ENCODE data around the gene TRIM63. TPM values are rescaled to one million over a fixed set of nuclear protein-coding genes. Genes with fewer than 3 reads are reported as not detected.
A peak's percentile ranks its signal among the peaks of the same experiment; 100 is the strongest.

TRIM63 gene
- total RNA-seq, 3 donors from 2014 or later: 0.22 TPM; not detected in 1

DNA sequence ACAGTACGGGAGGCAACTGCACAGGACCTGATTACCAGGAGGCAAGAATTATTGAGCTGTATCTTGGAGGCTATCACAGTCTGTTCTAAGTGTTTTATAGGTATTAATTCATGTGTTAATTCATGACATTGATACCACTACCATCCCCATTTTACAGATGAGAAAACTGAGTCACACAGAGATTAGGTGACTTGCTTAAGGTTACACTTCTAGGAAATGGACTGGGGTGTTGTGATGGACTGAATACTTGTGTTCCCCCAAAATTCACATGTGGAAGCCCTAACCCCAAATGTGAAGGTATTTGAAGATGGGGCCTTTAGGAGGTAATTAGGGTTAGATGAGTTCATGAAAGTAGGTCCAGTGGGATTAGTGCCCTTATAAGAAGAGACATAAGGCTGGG is 10.1 kb upstream of the TRIM63 start:
- intact Hi-C loops (cut with DNase I, micrococcal nuclease): no loop called here
- H3K36me3 ChIP-seq (ENCODE audit: low read depth): no peaks in the 10 kb centered on the region
- ATAC-seq: no peak

DNA sequence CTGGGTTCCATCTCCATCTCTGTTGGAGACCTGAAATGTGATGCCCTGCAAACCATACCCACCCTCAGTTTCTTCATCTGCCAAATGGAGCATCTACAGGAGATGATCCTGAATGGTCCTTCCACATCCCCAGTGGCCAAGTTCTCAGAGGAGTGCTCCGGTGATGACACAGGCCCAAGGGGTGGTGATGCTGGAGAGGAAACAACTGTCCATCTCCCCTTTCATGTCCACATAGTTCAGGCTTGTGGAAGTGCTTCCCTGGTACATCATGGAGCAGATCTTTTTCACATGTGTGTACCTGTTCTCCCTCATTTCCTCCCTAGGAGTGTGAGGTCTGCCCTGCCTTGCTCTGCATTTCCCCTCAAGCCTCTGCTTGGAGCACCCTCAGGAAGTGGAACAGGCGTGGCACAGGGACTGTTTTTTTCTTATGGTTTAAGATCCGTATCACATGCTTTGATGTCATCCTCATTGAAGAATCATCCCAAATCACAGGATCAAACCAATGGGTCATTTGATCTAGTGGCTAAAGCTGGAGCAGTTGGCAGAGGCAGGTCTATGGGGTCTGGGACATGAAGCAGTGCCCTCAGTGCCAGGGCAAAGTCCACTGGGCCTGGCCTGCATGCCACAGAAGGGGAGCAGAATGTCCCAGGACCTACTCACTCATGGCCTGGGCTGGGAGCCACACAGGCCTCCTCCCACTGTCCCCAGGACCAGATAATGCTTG is 8.2 kb upstream of the TRIM63 start:
- ATAC-seq (peak; percentile 69), DNase-seq (no peak)
- TF ChIP-seq, protein P1, sequence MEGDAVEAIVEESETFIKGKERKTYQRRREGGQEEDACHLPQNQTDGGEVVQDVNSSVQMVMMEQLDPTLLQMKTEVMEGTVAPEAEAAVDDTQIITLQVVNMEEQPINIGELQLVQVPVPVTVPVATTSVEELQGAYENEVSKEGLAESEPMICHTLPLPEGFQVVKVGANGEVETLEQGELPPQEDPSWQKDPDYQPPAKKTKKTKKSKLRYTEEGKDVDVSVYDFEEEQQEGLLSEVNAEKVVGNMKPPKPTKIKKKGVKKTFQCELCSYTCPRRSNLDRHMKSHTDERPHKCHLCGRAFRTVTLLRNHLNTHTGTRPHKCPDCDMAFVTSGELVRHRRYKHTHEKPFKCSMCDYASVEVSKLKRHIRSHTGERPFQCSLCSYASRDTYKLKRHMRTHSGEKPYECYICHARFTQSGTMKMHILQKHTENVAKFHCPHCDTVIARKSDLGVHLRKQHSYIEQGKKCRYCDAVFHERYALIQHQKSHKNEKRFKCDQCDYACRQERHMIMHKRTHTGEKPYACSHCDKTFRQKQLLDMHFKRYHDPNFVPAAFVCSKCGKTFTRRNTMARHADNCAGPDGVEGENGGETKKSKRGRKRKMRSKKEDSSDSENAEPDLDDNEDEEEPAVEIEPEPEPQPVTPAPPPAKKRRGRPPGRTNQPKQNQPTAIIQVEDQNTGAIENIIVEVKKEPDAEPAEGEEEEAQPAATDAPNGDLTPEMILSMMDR (IDR thresholded peaks at IDR 0.05): no peak
- Histone ChIP-seq H3K36me3 (ENCODE audit: low read depth) (no peaks in the 10 kb centered on the region), H3K4me1 (ENCODE audit: low read depth) (peaks cover 2% of the 10 kb centered on the region), H3K9me3 (no peaks in the 10 kb centered on the region), H3K4me3 (no peak overlapping the region)
- intact Hi-C loops (cut with DNase I, micrococcal nuclease): no loop called here

More for the DNA sequence above, 10.1 kb upstream of the TRIM63 start:
- Histone ChIP-seq H3K4me1 (ENCODE audit: low read depth) (peaks cover 2% of the 10 kb centered on the region), H3K9me3 (no peaks in the 10 kb centered on the region), H3K4me3 (no peak overlapping the region)
- TF ChIP-seq, protein P1 (IDR thresholded peaks at IDR 0.05): no peak
- DNase-seq: no peak

DNA sequence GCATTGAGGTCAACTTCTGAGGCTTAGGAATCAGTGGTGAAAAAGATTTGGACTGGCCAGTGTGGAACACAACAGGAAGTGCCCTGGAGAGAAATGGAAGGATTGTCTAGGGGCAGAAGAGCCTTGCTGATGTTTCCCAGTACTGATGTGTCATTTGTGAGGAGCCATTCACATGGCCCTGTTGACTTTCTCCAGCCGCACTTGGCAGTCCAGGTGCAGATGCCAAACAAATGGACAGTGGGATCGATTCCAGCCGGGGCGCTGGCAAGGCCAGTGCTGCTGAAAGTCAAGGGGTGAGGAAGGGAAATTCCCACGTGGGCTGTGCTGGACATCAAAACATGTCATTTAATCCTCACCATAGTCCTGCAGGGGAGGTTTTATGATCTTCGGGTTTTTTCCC is 4.9 kb upstream of the TRIM63 start:
- H3K4me1 ChIP-seq (ENCODE audit: low read depth): no peaks in the 10 kb centered on the region
- H3K36me3 ChIP-seq (ENCODE audit: low read depth): no peaks in the 10 kb centered on the region
- TF ChIP-seq, protein P1 (IDR thresholded peaks at IDR 0.05): no peak
- no peaks in the 10 kb centered on the region for H3K9me3 ChIP-seq
- DNase-seq (no peak), ATAC-seq (no peak)
- no peak overlapping the region for H3K4me3 ChIP-seq
- intact Hi-C loops (cut with DNase I, micrococcal nuclease): no loop called here

DNA sequence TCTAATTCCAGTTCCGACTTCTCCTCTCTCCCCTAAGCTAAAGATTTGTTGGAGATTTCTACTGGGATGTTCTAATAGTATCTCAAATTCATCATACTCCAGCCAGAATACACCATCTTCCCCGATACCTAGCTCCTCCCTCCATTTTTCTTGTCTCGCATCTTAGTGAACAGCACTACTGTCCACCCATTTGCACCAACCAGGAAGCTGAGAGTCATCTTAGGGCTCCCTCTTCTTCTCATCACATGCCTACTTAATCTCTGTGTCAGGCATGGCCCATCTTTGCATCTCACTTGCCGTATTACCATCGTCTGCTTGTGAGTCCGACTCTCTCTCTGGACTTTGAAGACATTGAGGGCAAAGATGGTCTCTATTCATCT is 3.5 kb upstream of the TRIM63 start:
- no peaks in the 10 kb centered on the region for H3K9me3 ChIP-seq
- no peak overlapping the region for H3K4me3 ChIP-seq
- ATAC-seq (no peak), DNase-seq (no peak)
- no peaks in the 10 kb centered on the region for H3K36me3 ChIP-seq (ENCODE audit: low read depth)
- no peaks in the 10 kb centered on the region for H3K4me1 ChIP-seq (ENCODE audit: low read depth)
- TF ChIP-seq, protein P1 (IDR thresholded peaks at IDR 0.05): no peak
- intact Hi-C loops (cut with DNase I, micrococcal nuclease): no loop called here

DNA sequence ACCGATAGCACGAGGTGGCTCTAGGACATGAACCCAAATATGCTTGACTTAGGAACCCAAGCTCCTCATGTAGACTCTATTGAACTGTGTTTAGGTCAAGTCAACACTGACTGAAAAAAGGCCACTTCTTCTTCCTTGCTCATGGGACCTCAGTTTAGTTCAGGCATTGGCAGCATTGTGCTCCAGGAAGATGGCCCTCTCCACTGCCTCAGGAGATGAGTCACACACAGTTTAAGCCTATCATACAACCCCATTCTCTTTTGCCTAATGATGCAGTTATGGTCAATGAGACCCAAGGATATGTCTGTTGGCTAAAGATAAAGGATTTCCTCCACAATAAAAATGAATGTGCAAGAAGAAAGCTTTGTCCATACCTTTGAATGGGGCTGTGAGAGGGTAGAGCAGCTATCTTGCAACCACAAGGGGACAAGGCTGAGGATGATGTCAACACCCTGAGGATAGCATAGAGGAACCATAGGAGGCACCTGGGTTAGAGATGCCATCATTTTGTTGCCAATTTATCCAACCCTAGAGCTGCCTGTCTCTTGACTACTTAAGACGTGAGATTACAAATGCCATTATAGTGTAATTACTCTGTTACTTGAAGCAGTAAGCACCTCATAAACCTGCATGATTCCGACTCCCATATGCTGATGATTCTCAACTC is 3.0 kb upstream of the TRIM63 start:
- no peaks in the 10 kb centered on the region for H3K4me1 ChIP-seq (ENCODE audit: low read depth)
- no peak for DNase-seq
- no peak overlapping the region for H3K4me3 ChIP-seq
- TF ChIP-seq, protein P1 (IDR thresholded peaks at IDR 0.05): no peak
- H3K36me3 ChIP-seq (ENCODE audit: low read depth): no peaks in the 10 kb centered on the region
- intact Hi-C loops (cut with DNase I, micrococcal nuclease): no loop called here
- H3K9me3 ChIP-seq: no peaks in the 10 kb centered on the region
- ATAC-seq: no peak
